Activated naive CD4-positive, alpha-beta T cell treated with anti-CD3 and anti-CD28 coated beads, Interleukin-2, amount 50 U/mL, for 72 hours (primary cell): ENCODE results near the gene GPC6. TPM values are rescaled to one million over a fixed set of nuclear protein-coding genes. Genes with fewer than 3 reads are reported as not detected.
"Not testable (repeated sequence)": the region's sequence is repeated elsewhere in the genome, so short reads cannot be mapped to it uniquely, and the experiment has no call there.

ENCODE experiments used
- ATAC-seq, 2 donors: fragments of 150-1000 bp; cut with Tn5 transposase; 2 replicates each; pipeline ENCODE4 v1.10.0; 2021; ENCODE audit warnings: mild to moderate bottlenecking in 2 of 2, moderate library complexity in 2 of 2
- DNase-seq, 2 donors: peaks; one replicate each; pipeline ENCODE4 v3.0.0; 2021 to 2022; ENCODE audit warnings: low spot score in 2 of 2
- H3K27ac Mint-ChIP-seq, 2 donors: one replicate each; pipeline ENCODE4 v1.8.0; 2022; ENCODE audit warnings: mild to moderate bottlenecking in 2 of 2, mixed read lengths in 2 of 2
- H3K36me3 Mint-ChIP-seq, 2 donors: one replicate each; pipeline ENCODE4 v1.8.0; 2022; ENCODE audit warnings: mixed read lengths in 2 of 2
- H3K9me3 Mint-ChIP-seq, 2 donors: one replicate each; pipeline ENCODE4 v1.8.0; 2022; ENCODE audit warnings: mixed read lengths in 2 of 2
- total RNA-seq, 2 donors: library from RNA; stranded (reverse); gene quantifications; one replicate each; pipeline ENCODE4 v1.2.3, GENCODE V29; 2022

Gene GPC6
- total RNA-seq, 2 donors from 2014 or later: not detected

GRCh38 chr13:94204163-94204562, 977.6 kb downstream of the GPC6 start:
- Mint-ChIP-seq H3K9me3 (peaks cover 4 to 7% of the 10 kb centered on the region in 2 donors), H3K36me3 (no peaks in the 10 kb centered on the region), H3K27ac (no peak overlapping the region)
- ATAC-seq (no peak), DNase-seq (no peak)

GRCh38 chr13:94204946-94205345, 978.3 kb downstream of the GPC6 start:
- Mint-ChIP-seq H3K9me3 (peaks cover 4 to 7% of the 10 kb centered on the region in 2 donors), H3K36me3 (no peaks in the 10 kb centered on the region), H3K27ac (no peak overlapping the region)
- ATAC-seq: no peak
- no peak for DNase-seq

DNA sequence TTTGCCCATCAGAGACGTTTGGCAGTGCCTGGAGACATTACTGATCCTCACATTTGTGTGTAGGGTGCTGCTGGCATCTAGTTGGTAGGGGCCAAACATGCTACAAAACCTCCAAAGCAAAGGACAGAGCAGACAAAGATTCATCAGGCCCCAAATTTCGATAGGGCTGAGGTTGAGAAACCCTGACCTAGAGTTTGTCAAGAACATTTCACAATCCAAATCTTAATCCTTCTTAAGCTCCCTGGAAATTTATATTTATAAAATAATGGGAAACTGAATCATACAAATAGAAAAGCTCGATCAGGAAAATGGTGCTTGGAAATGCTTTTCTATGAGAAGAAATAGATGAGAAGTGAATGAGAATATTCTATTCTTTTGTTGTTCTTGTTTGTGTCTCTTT, 979.3 kb downstream of the GPC6 start:
- DNase-seq: no peak
- Mint-ChIP-seq H3K36me3 (no peaks in the 10 kb centered on the region), H3K9me3 (peaks cover 4 to 7% of the 10 kb centered on the region in 2 donors), H3K27ac (no peak overlapping the region)
- no peak for ATAC-seq

GRCh38 chr13:94209117-94209516, 982.5 kb downstream of the GPC6 start:
- ATAC-seq: no peak
- DNase-seq: no peak
- H3K27ac Mint-ChIP-seq: no peak overlapping the region
- no peaks in the 10 kb centered on the region for H3K36me3 Mint-ChIP-seq
- no peaks in the 10 kb centered on the region for H3K9me3 Mint-ChIP-seq

GRCh38 chr13:94209913-94210312, 983.3 kb downstream of the GPC6 start:
- not testable (repeated sequence) for H3K36me3 Mint-ChIP-seq, H3K27ac Mint-ChIP-seq, H3K9me3 Mint-ChIP-seq, ATAC-seq, DNase-seq

DNA sequence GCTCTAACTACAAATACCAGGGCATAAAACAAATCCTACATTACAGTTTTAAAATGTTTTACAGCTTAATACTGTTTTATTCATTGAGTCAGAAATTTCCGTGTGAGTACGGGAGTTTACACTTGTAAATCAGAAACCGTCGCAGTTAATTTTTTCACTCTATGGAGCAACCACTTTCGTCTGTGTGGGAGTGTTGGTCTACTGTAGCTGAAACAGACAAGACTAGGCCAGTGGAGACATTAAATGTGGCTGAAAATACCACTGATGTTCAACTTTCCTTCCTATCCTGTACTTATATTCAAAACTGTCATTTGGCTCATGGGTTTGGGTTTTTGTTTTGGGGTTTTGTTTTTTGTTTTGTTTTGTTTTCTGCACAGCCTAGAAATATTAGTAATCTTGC, 984.2 kb downstream of the GPC6 start:
- DNase-seq (no peak), ATAC-seq (peak in 1 of 2 donors; percentile 54)
- Mint-ChIP-seq H3K36me3 (no peaks in the 10 kb centered on the region), H3K9me3 (no peaks in the 10 kb centered on the region), H3K27ac (no peak overlapping the region)

DNA sequence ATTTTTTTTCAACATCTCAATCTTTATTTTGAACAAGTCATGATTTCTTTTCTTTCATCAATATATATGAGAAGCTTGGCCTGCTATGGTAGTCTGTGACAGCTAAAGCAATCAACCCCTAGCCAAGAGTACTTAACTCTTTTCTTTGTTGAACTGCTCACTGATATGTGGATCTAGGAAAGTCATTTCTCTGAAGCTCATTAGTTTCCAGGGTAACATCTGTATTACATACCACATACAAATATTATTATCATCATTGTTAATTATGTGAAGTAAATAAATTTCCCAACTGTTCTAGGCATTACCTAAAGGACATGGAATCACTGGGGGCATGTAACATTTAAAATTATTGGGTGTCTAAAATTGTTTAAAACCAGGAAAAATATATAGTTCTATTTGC, 985.6 kb downstream of the GPC6 start:
- no peak for ATAC-seq
- Mint-ChIP-seq H3K36me3 (no peaks in the 10 kb centered on the region), H3K9me3 (no peaks in the 10 kb centered on the region), H3K27ac (no peak overlapping the region)
- no peak for DNase-seq

DNA sequence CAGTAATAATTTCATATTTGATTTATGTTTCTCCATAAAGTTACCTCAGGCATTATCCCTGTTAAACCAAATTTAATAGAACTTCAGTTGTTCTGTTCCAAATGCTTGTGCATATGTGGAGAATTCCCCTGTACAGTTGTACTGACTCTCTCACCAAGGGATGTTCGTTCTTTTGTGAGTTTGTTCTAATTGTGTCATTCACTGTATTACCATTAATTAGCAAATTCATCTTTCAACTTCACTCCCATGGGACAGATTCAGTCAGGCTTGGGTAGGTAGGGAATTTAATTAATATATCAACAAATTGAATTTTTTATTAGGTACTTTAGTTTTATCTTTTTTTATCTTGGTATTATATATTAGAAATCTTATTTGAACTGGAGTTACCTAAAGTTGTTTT, 987.5 kb downstream of the GPC6 start:
- Mint-ChIP-seq H3K36me3 (no peaks in the 10 kb centered on the region), H3K9me3 (no peaks in the 10 kb centered on the region), H3K27ac (no peak overlapping the region)
- DNase-seq (no peak), ATAC-seq (no peak)

GRCh38 chr13:94214975-94215374, 988.4 kb downstream of the GPC6 start:
- ATAC-seq (no peak), DNase-seq (no peak)
- H3K27ac Mint-ChIP-seq: no peak overlapping the region
- no peaks in the 10 kb centered on the region for H3K36me3 Mint-ChIP-seq
- H3K9me3 Mint-ChIP-seq: no peaks in the 10 kb centered on the region

DNA sequence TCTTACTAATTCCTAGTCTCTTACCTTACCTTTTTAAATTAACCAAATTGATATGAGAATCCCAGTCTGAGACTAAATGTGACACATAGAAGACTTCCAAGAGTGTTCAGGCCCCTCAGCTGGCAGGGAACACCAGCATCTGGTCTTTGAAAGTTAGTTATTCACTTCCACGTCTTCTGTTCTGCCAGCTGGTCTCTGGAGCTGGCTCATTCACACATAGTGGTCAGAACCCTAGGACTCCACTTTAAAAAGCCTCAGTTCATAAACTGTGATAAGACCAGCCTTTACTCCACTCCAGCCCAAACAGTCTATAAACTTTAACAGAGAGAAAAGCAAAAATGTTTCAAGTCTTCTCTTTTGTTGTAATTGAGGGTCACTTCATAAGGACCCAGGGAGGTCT, 989.9 kb downstream of the GPC6 start:
- no peaks in the 10 kb centered on the region for H3K9me3 Mint-ChIP-seq
- no peak overlapping the region for H3K27ac Mint-ChIP-seq
- ATAC-seq (no peak), DNase-seq (no peak)
- no peaks in the 10 kb centered on the region for H3K36me3 Mint-ChIP-seq

DNA sequence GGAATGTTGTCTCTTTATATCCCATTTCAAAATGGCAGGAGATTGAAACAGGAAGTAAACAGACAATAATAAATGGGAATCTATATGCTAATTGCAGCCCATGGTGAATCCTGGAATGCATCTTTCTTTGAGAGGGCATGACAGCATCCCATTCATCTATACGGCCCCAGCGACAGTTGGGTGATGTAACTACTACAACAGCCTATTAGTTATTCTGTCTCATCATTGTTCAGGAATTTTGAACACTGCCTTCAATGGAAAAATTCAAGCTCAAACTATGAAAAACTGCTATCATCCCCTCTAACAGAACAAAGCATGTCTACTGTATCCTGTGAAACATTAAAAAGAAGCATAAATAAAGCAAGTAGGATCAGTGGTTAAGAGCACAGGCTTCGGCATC, 990.8 kb downstream of the GPC6 start:
- H3K9me3 Mint-ChIP-seq: no peaks in the 10 kb centered on the region
- no peaks in the 10 kb centered on the region for H3K36me3 Mint-ChIP-seq
- DNase-seq (no peak), ATAC-seq (no peak)
- no peak overlapping the region for H3K27ac Mint-ChIP-seq

DNA sequence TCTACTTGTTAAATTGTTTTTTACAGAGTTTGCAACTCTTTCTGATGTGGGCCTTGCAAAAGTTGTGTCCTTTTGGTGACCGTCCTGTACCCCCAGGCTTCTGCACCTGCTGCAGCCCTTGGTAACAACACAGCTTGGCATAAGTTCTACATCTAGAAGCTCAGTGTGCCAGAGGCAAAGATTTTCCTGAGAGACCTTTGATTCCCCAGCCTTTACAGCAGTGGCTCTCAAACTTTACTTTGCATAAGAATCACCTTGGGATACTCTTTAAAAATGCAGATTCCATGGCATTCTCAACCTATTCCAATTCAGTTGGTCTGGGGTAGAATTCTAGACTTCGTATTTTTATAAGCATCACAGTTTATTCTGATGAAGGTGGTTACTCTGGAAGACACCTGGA, 991.9 kb downstream of the GPC6 start:
- ATAC-seq: no peak
- Mint-ChIP-seq H3K27ac (no peak overlapping the region), H3K9me3 (no peaks in the 10 kb centered on the region), H3K36me3 (no peaks in the 10 kb centered on the region)
- DNase-seq: no peak

GRCh38 chr13:94218951-94219350, 992.3 kb downstream of the GPC6 start:
- H3K9me3 Mint-ChIP-seq: no peaks in the 10 kb centered on the region
- DNase-seq: no peak
- H3K36me3 Mint-ChIP-seq: no peaks in the 10 kb centered on the region
- ATAC-seq: no peak
- no peak overlapping the region for H3K27ac Mint-ChIP-seq

- Mint-ChIP-seq H3K9me3 (no peaks in the 10 kb centered on the region), H3K36me3 (no peaks in the 10 kb centered on the region), H3K27ac (no peak overlapping the region)
- no peak for ATAC-seq
- no peak for DNase-seq
Measured at GRCh38 chr13:94224670-94225069, 998.1 kb downstream of the GPC6 start.

- Mint-ChIP-seq H3K9me3 (no peaks in the 10 kb centered on the region), H3K27ac (no peak overlapping the region), H3K36me3 (no peaks in the 10 kb centered on the region)
- no peak for DNase-seq
- no peak for ATAC-seq
Measured at GRCh38 chr13:94227255-94227879, 1000.8 kb downstream of the GPC6 start.

DNA sequence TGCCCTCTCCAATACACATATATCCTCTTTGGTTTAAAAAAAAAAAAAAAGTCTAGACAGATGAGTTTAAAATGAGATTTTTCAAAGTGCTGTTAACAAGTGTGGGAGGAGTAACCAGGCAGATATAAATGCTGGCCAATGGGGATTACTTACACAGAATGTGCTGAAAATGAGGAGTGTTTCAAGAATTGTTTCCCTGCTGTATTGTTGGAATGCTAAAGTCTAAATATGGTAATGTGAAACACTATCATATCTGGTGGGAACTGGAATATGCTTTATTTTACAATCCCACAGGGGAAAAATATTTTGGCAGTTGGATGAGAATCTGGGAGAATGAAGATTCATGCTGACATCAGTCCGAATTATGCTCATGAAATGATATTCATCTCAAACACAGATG, 1002.2 kb downstream of the GPC6 start:
- DNase-seq (no peak), ATAC-seq (no peak)
- no peaks in the 10 kb centered on the region for H3K9me3 Mint-ChIP-seq
- H3K36me3 Mint-ChIP-seq: no peaks in the 10 kb centered on the region
- no peak overlapping the region for H3K27ac Mint-ChIP-seq

DNA sequence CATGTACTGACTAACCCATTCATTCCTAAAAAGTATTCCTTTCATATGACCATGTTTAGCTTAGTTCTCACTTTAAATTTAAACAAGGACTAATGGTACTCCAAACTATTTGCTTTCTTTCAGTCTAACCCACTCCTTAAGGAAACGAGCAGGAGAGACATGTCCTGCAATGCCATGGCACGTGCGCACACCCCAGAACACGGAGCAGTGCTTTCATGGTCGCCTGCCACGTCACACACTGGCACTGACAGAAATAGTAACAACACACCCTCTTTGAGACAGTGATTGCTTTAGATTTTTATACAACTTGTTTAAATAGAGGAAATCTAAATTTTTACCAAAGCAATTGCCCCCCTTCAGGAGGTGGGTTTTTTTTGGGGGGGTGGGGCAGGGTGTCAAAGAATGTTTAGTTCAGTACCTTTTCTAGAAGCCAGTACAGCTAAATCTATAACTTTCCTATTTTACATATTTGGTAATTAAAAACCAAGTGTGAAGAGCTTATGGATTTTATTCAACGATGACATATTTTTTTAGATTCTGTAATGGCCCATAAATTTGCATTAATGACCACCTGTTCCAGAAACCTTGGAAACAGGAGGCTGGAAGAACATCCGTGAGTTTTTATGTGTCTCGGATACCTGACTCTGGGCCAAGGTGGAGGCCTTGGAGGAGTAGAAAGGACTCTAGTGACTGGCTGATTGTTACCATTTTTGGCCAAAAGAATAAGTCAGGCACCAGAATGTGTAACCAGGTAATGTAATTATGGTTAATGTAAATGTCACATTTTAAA, 1005.7 kb downstream of the GPC6 start:
- Mint-ChIP-seq H3K27ac (no peak overlapping the region), H3K36me3 (no peaks in the 10 kb centered on the region), H3K9me3 (no peaks in the 10 kb centered on the region)
- ATAC-seq (no peak), DNase-seq (no peak)

GRCh38 chr13:94232956-94233355, 1006.3 kb downstream of the GPC6 start:
- no peaks in the 10 kb centered on the region for H3K36me3 Mint-ChIP-seq
- no peak for DNase-seq
- ATAC-seq: no peak
- H3K9me3 Mint-ChIP-seq: peaks cover 5% of the 10 kb centered on the region in 2 donors
- H3K27ac Mint-ChIP-seq: no peak overlapping the region
